Suprapubic skin (tissue), 4 donors: ENCODE results near the gene DEPP1. TPM values are rescaled to one million over a fixed set of nuclear protein-coding genes. Genes with fewer than 3 reads are reported as not detected.

Experiments
- DNase-seq, 2 donors: peaks; one replicate each; pipeline ENCODE4 v3.0.0-alpha.2; 2019; ENCODE audit warnings: low spot score in 2 of 2
- H3K27ac ChIP-seq: fragments of 200-600 bp; sonication (generic); one replicate; pipeline ENCODE4 v1.5.1; 2019
- H3K27me3 ChIP-seq: fragments of 200-600 bp; sonication (generic); one replicate; pipeline ENCODE4 v1.5.1; 2019
- H3K36me3 ChIP-seq: fragments of 200-600 bp; sonication (generic); one replicate; pipeline ENCODE4 v1.5.1; 2019
- H3K4me1 ChIP-seq: fragments of 200-600 bp; sonication (generic); one replicate; pipeline ENCODE4 v1.5.1; 2019
- H3K4me3 ChIP-seq: fragments of 200-600 bp; sonication (generic); one replicate; pipeline ENCODE4 v1.5.1; 2019; ENCODE audit warnings: mild to moderate bottlenecking
- H3K9me3 ChIP-seq: fragments of 200-600 bp; sonication (generic); one replicate; pipeline ENCODE4 v1.5.1; 2019
- EP300 ChIP-seq: sonication (generic); formaldehyde crosslinking; IDR thresholded peaks from one replicate; pipeline ENCODE4 v1.6.1; 2017; ENCODE audit warnings: antibody characterized with exemption
- POLR2A ChIP-seq, 2 donors: fragments of 450-650 bp; IDR thresholded peaks; one replicate each; pipeline ENCODE4 v1.6.1; 2017; ENCODE audit warnings: antibody characterized with exemption in 2 of 2, mild to moderate bottlenecking in 2 of 2, moderate library complexity in 2 of 2
- POLR2AphosphoS5 ChIP-seq, 3 donors: sonication (generic); formaldehyde crosslinking; IDR thresholded peaks; one replicate each; pipeline ENCODE4 v1.6.1; 2017; ENCODE audit warnings: antibody characterized with exemption in 3 of 3
- WGBS: methylation state at CpG from one replicate; pipeline ENCODE4 v1.1.5; 2018; 5-methylcytosine and 5-hydroxymethylcytosine counted together
- total RNA-seq, 4 donors: library from RNA; depleted of rRNA; stranded (reverse); fragments of >200 nt; gene quantifications; one replicate each; pipeline ENCODE4 v1.1.0, GENCODE V29; 2016
- TF ChIP-seq, protein P1 (sequence below), 2 donors: fragments of 200-600 bp in 1 of 2; fragments of 450-650 bp in 1 of 2; sonication (generic) in 1 of 2; IDR thresholded peaks; one replicate each; pipeline ENCODE4 v1.5.1; 2016 to 2019; ENCODE audit warnings: antibody characterized with exemption in 2 of 2, mild to moderate bottlenecking in 1 of 2, moderate library complexity in 1 of 2

Gene DEPP1
- total RNA-seq, 4 donors from 2014 or later, result 27.5 to 101 (median 38.2) TPM

DNA sequence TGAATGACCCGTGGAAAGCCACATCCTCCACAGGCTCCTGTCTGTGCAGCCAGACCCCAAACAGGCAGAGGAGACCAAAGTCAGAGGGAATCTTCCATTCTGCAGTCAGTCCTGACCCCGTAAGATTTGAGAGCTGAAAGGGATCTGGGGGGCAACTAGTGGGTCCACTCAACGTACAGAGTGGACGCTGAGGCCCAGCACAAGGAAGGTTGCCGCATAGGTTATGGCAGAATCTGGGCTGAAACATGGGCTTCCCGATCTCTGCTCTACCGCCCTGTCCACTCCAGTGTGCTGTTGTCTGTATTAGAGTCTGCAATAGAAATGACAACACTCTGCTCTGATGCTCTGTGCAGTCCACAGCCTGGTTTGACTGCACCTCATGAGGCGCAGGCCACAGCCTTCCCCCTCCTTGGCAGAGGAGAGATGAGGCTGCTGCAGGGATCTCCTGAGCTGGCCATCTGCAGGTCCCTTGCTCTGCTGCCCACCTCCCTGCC is 14.2 kb upstream of the DEPP1 start:
- Histone ChIP-seq H3K4me3 (no peak overlapping the region), H3K27ac (no peak overlapping the region), H3K36me3 (peaks cover 22% of the 10 kb centered on the region), H3K27me3 (no peaks in the 10 kb centered on the region), H3K4me1 (peaks cover 56% of the 10 kb centered on the region), H3K9me3 (no peaks in the 10 kb centered on the region)
- TF ChIP-seq POLR2AphosphoS5 (IDR thresholded peaks at IDR 0.05), result no peak
- TF ChIP-seq EP300, result no peak
- TF ChIP-seq, protein P1, sequence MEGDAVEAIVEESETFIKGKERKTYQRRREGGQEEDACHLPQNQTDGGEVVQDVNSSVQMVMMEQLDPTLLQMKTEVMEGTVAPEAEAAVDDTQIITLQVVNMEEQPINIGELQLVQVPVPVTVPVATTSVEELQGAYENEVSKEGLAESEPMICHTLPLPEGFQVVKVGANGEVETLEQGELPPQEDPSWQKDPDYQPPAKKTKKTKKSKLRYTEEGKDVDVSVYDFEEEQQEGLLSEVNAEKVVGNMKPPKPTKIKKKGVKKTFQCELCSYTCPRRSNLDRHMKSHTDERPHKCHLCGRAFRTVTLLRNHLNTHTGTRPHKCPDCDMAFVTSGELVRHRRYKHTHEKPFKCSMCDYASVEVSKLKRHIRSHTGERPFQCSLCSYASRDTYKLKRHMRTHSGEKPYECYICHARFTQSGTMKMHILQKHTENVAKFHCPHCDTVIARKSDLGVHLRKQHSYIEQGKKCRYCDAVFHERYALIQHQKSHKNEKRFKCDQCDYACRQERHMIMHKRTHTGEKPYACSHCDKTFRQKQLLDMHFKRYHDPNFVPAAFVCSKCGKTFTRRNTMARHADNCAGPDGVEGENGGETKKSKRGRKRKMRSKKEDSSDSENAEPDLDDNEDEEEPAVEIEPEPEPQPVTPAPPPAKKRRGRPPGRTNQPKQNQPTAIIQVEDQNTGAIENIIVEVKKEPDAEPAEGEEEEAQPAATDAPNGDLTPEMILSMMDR (IDR thresholded peaks at IDR 0.05), result no peak
- no peak for TF ChIP-seq POLR2A (IDR thresholded peaks at IDR 0.05)
- 94% methylated on average over 7 of the region's 8 CpGs for WGBS
- no peak for DNase-seq

DNA sequence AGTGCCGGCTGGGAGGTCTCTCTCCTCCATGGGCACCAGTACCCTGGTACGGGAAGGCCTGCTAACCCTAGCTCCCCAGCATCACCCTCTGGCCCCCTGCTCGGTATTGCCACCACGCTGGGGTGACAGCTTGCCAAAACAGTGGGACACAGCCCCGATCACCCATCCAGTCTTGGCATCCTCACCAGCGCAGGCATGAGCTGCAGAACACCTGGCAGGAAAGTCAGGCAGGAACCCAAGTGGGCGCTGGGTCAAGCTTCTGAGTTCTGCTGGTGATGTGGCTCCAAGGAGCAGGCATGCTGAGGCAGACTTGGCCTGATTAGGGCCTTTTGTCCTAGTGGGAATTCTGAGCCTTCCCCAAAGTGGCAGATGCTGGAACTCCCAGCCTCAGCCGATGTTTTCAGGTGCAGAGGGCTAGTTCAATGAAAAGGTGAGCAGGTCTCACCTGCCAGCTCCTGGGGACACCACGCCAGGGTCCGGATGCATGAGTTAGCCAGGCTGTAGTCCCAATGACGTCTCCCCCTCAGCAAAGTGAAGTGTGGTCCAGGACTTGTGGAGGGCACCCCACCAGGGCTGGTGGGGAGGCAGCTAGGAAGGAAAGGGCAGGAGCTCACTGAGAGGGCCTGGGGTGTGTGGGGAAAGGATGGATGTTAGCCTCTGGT is 13.6 kb upstream of the DEPP1 start:
- Histone ChIP-seq H3K36me3 (peaks cover 22% of the 10 kb centered on the region), H3K4me3 (no peak overlapping the region), H3K9me3 (no peaks in the 10 kb centered on the region), H3K27me3 (no peaks in the 10 kb centered on the region), H3K27ac (no peak overlapping the region), H3K4me1 (peaks cover 50% of the 10 kb centered on the region)
- TF ChIP-seq, protein P1 (IDR thresholded peaks at IDR 0.05), result no peak
- TF ChIP-seq POLR2A (IDR thresholded peaks at IDR 0.05) (no peak), EP300 (no peak), POLR2AphosphoS5 (IDR thresholded peaks at IDR 0.05) (no peak)
- DNase-seq, result peak; percentile 64 to 75
- 42% methylated on average over 11 of the region's 11 CpGs for WGBS

DNA sequence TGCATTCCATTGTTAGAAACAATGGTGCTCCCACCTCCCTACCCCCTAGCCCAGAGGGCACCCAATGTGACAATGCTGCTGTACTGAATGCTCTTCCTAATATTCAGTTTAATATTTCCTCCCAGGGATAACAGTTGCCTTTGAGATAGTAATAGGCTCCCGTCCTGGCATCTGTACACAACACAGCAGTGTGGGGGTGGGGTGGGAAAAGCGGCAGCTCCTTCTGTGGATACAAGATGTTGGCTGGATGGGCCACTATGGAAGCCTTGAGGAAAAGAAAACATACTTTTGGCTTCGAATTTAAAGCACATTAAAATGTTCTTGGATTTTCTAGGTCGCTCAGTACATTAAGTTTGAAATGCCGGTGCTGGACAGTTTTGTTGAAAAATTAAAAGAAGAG is 13.0 kb upstream of the DEPP1 start:
- Histone ChIP-seq H3K36me3 (peaks cover 22% of the 10 kb centered on the region), H3K27ac (no peak overlapping the region), H3K27me3 (no peaks in the 10 kb centered on the region), H3K9me3 (no peaks in the 10 kb centered on the region), H3K4me3 (no peak overlapping the region), H3K4me1 (peaks cover 45% of the 10 kb centered on the region)
- 53% methylated on average over 5 of the region's 5 CpGs for WGBS
- no peak for TF ChIP-seq POLR2AphosphoS5 (IDR thresholded peaks at IDR 0.05)
- TF ChIP-seq EP300, result no peak
- TF ChIP-seq, protein P1 (IDR thresholded peaks at IDR 0.05), result no peak
- TF ChIP-seq POLR2A (IDR thresholded peaks at IDR 0.05), result no peak
- no peak for DNase-seq

DNA sequence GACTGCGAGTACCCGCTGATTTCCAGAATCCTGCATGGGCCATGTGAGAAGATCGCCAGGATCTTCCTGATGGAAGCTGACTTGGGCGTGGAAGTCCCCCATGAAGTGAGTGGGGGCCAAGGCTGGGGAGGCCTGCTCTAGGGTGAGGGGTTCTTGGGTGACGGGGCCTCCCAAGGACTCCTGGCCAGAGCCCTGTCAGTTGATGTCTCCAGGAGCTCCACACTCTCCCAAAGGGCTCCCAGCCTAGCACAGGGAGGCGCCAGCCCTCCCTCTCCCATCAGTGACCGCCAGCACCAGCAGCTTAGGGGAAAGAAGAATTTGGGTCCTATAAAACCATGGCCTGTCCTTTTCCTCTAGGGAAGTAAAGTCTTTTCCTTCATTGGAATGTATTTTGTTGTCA is 12.4 kb upstream of the DEPP1 start:
- peaks cover 27% of the 10 kb centered on the region for H3K36me3 ChIP-seq
- DNase-seq, result peak in 1 of 2 donors; percentile 71
- no peak for TF ChIP-seq POLR2A (IDR thresholded peaks at IDR 0.05)
- no peak for TF ChIP-seq EP300
- no peak for TF ChIP-seq POLR2AphosphoS5 (IDR thresholded peaks at IDR 0.05)
- TF ChIP-seq, protein P1 (IDR thresholded peaks at IDR 0.05), result no peak
- H3K4me1 ChIP-seq, result peaks cover 45% of the 10 kb centered on the region
- H3K27ac ChIP-seq, result no peak overlapping the region
- H3K27me3 ChIP-seq, result no peaks in the 10 kb centered on the region
- H3K9me3 ChIP-seq, result no peaks in the 10 kb centered on the region
- no peak overlapping the region for H3K4me3 ChIP-seq
- 100% methylated on average over 7 of the region's 7 CpGs for WGBS

DNA sequence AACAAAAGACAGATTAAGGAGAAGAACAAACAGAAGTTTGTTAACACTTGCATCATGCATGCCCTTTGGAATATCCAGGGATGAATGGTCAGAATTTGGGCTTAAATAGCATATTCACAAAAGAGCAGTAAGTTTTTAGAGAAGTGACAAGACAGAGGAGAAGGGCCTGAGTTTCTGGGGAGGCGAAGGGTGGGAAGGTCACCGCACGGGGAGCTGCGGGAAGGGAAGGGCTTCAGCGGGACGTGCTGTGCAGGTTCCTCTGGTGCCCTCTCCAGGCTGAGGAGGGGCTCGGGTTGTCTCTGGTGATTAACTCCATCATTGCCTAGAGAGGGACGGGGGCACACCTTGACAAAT is 11.7 kb upstream of the DEPP1 start:
- 74% methylated on average over 8 of the region's 8 CpGs for WGBS
- no peak overlapping the region for H3K27ac ChIP-seq
- no peaks in the 10 kb centered on the region for H3K9me3 ChIP-seq
- no peak for TF ChIP-seq POLR2A (IDR thresholded peaks at IDR 0.05)
- TF ChIP-seq EP300, result no peak
- TF ChIP-seq, protein P1 (IDR thresholded peaks at IDR 0.05), result no peak
- no peak for TF ChIP-seq POLR2AphosphoS5 (IDR thresholded peaks at IDR 0.05)
- H3K4me1 ChIP-seq, result peaks cover 38% of the 10 kb centered on the region
- DNase-seq, result peak in 1 of 2 donors; percentile 50
- peaks cover 30% of the 10 kb centered on the region for H3K36me3 ChIP-seq
- no peak overlapping the region for H3K4me3 ChIP-seq
- no peaks in the 10 kb centered on the region for H3K27me3 ChIP-seq
